HepG2 (cell line): Measurements from ENCODE around the gene SCGB1C1. TPM values are rescaled to one million over a fixed set of nuclear protein-coding genes. Genes with fewer than 3 reads are reported as not detected.

Experiments used
- AKAP8 ChIP-seq: sonication (generic); formaldehyde crosslinking; IDR thresholded peaks from 2 replicates; pipeline ENCODE4 v1.5.1; 2020; ENCODE audit warnings: mild to moderate bottlenecking, missing genetic modification reagents
- ATF4 ChIP-seq, 2 experiments: fragments of 450-650 bp in 1 of 2; sonication (generic) in 1 of 2; formaldehyde crosslinking; IDR thresholded peaks; 2 replicates each; pipeline versions ENCODE4 v1.5.0 to v1.8.0; 2020 to 2022; ENCODE audit warnings: mild to moderate bottlenecking in 1 of 2, missing genetic modification reagents in 1 of 2
- BRF2 ChIP-seq: sonication (generic); formaldehyde crosslinking; IDR thresholded peaks from 2 replicates; pipeline ENCODE4 v1.8.1; 2022; ENCODE audit warnings: mild to moderate bottlenecking, missing genetic modification reagents
- CBX5 ChIP-seq: sonication (generic); formaldehyde crosslinking; IDR thresholded peaks from 2 replicates; pipeline ENCODE4 v1.4.0; 2020; ENCODE audit warnings: missing genetic modification reagents, borderline replicate concordance
- E2F5 ChIP-seq: sonication (generic); formaldehyde crosslinking; conservative IDR thresholded peaks from 2 replicates; pipeline ENCODE4 v1.4.0; 2020; ENCODE audit warnings: missing genetic modification reagents
- FOXA1 ChIP-seq, 2 experiments: fragments of 450-650 bp in 1 of 2; sonication (generic) in 1 of 2; formaldehyde crosslinking in 1 of 2; IDR thresholded peaks; 2 replicates each; pipeline versions ENCODE4 v1.4.0 to v1.6.1; 2016 to 2020; ENCODE audit warnings: missing genetic modification reagents in 1 of 2
- GABPA ChIP-seq, 2 experiments: IDR thresholded peaks; 2 replicates each; pipeline ENCODE4 v1.6.1; 2011 to 2016; ENCODE audit warnings: low read depth in 2 of 2, low read length in 1 of 2, missing biosample characterization in 1 of 2, missing genetic modification characterization in 1 of 2
- GMEB2 ChIP-seq: IDR thresholded peaks from 2 replicates; pipeline ENCODE4 v1.6.1; 2016; ENCODE audit warnings: missing biosample characterization, missing genetic modification reagents, low read depth
- HMG20B ChIP-seq: conservative IDR thresholded peaks from 2 replicates; pipeline ENCODE4 v1.6.1; 2016; ENCODE audit warnings: missing genetic modification reagents, missing compliant biosample characterization
- MATR3 ChIP-seq: sonication (generic); formaldehyde crosslinking; IDR thresholded peaks from 2 replicates; pipeline ENCODE4 v1.4.0; 2020; ENCODE audit warnings: missing genetic modification reagents
- NAIF1 ChIP-seq: sonication (generic); formaldehyde crosslinking; IDR thresholded peaks from 2 replicates; pipeline ENCODE4 v1.5.0; 2020; ENCODE audit warnings: mild to moderate bottlenecking, missing genetic modification reagents, borderline replicate concordance
- RARG ChIP-seq: sonication (generic); formaldehyde crosslinking; IDR thresholded peaks from 2 replicates; pipeline ENCODE4 v1.4.0; 2020; ENCODE audit warnings: low read depth, mild to moderate bottlenecking, missing genetic modification reagents
- SMAD9 ChIP-seq: sonication (generic); formaldehyde crosslinking; IDR thresholded peaks from 2 replicates; pipeline ENCODE4 v1.5.1; 2020; ENCODE audit warnings: mild to moderate bottlenecking, missing genetic modification reagents
- SRSF4 ChIP-seq: fragments of 200-400 bp; formaldehyde crosslinking; IDR thresholded peaks from one replicate; pipeline ENCODE4 v1.6.1; 2018; ENCODE audit warnings: mild to moderate bottlenecking, low read depth, low read length, moderate library complexity; ENCODE audit not compliant: poor library complexity, severe bottlenecking
- TARDBP ChIP-seq: sonication (generic); formaldehyde crosslinking; IDR thresholded peaks from 2 replicates; pipeline ENCODE4 v1.8.0; 2022; ENCODE audit warnings: mild to moderate bottlenecking, missing genetic modification reagents
- TBX3 ChIP-seq: fragments of 450-650 bp; IDR thresholded peaks from 2 replicates; pipeline ENCODE4 v1.6.1; 2017; ENCODE audit warnings: antibody characterized with exemption, mild to moderate bottlenecking, inconsistent platforms, borderline replicate concordance
- TCF12 ChIP-seq, 2 experiments: fragments of 450-650 bp in 1 of 2; sonication (generic) in 1 of 2; formaldehyde crosslinking in 1 of 2; IDR thresholded peaks; 2 replicates each; pipeline versions ENCODE4 v1.6.1 to v1.8.0; 2017 to 2022; ENCODE audit warnings: antibody characterized with exemption in 1 of 2, mild to moderate bottlenecking in 1 of 2, missing genetic modification reagents in 1 of 2, moderate library complexity in 1 of 2
- ZBTB8A ChIP-seq: sonication (generic); formaldehyde crosslinking; IDR thresholded peaks from 2 replicates; pipeline ENCODE4 v1.4.0; 2020; ENCODE audit warnings: mild to moderate bottlenecking, low read depth, missing genetic modification reagents, borderline replicate concordance
- ZKSCAN1 ChIP-seq: fragments of 150-350 bp; IDR thresholded peaks from 2 replicates; pipeline ENCODE4 v1.6.1; 2014; ENCODE audit warnings: low read length
- ZNF12 ChIP-seq: sonication (generic); formaldehyde crosslinking; IDR thresholded peaks from 2 replicates; pipeline ENCODE4 v1.5.0; 2020; ENCODE audit warnings: missing genetic modification reagents
- ZNF331 ChIP-seq: sonication (generic); formaldehyde crosslinking; IDR thresholded peaks from 2 replicates; pipeline ENCODE4 v1.4.0; 2020; ENCODE audit warnings: missing genetic modification reagents
- ZNF580 ChIP-seq: IDR thresholded peaks from 2 replicates; pipeline ENCODE4 v1.6.1; 2016; ENCODE audit warnings: low read depth, borderline replicate concordance
- ZNF792 ChIP-seq: IDR thresholded peaks from 2 replicates; pipeline ENCODE4 v1.6.1; 2016
- polyA plus RNA-seq, 8 experiments: library from polyadenylated mRNA; depleted of rRNA in 3 of 8; stranded (reverse) in 7 of 8; unstranded in 1 of 8; fragments of >200 nt; fragmentation: Illumina TruSeq in 4 of 8; extraction: Trizol in 4 of 8; gene quantifications; 2 replicates each; pipeline versions ENCODE4 v1.2.1 to v1.2.3, GENCODE V29; 2011 to 2016; ENCODE audit warnings: low read depth in 4 of 8, missing spikeins in 1 of 8, mixed read lengths in 1 of 8; ENCODE audit not compliant: insufficient read depth in 1 of 8
- total RNA-seq, 5 experiments: library from RNA; depleted of rRNA; stranded (reverse); fragments of >200 nt; fragmentation: Illumina TruSeq; extraction: Trizol; gene quantifications; 2 replicates each; pipeline ENCODE4 v1.2.3, GENCODE V29; 2016; ENCODE audit warnings: low read depth in 1 of 5

The SCGB1C1 gene
- total and polyA plus RNA-seq, 2 of the 13 experiments (the other 11 are each of a cell fraction or from before 2014, with no cell fraction given), result not detected

GRCh38 chr11:236774-237767 is 44.2 kb downstream of the SCGB1C1 start, which contains the start of gene PSMD13 (continued):
- TF ChIP-seq FOXA1 (IDR thresholded peaks at IDR 0.05), result no peak
- TF ChIP-seq FOXA1 (CRISPR knock-in tag; IDR thresholded peaks at IDR 0.05), result no peak
- TF ChIP-seq ZNF580 (CRISPR knock-in tag), result peak; percentile 47
- TF ChIP-seq E2F5 (CRISPR knock-in tag), result no peak
- TF ChIP-seq ZBTB8A (CRISPR knock-in tag), result no peak
- no peak for TF ChIP-seq ZKSCAN1
- TF ChIP-seq SMAD9 (CRISPR knock-in tag), result no peak
- peak; percentile 34; the same call in 1 of the 2 replicates for TF ChIP-seq ZNF792 (CRISPR knock-in tag)
- no peak for TF ChIP-seq AKAP8 (CRISPR knock-in tag)
- TF ChIP-seq NAIF1, result no peak
- no peak for TF ChIP-seq ATF4 (CRISPR knock-in tag; IDR thresholded peaks at IDR 0.05)
- TF ChIP-seq MATR3 (CRISPR knock-in tag), result no peak
- peak; percentile 93 for TF ChIP-seq GABPA (IDR thresholded peaks at IDR 0.05; ENCODE audit: low read depth, low read length)
- TF ChIP-seq GABPA (CRISPR knock-in tag; IDR thresholded peaks at IDR 0.05; ENCODE audit: low read depth), result peak; percentile 88
- TF ChIP-seq SRSF4, result no peak
- TF ChIP-seq BRF2 (CRISPR knock-in tag), result peak; percentile 38; the same call in 1 of the 2 replicates
- TF ChIP-seq TARDBP (CRISPR knock-in tag), result peak; percentile 82
- TF ChIP-seq CBX5, result no peak
- no peak for TF ChIP-seq HMG20B (CRISPR knock-in tag)
- TF ChIP-seq RARG (CRISPR knock-in tag), result no peak
- TF ChIP-seq TBX3, result no peak
- TF ChIP-seq ZNF12 (CRISPR knock-in tag), result no peak
- TF ChIP-seq GMEB2 (CRISPR knock-in tag), result peak; percentile 56; the same call in 1 of the 2 replicates
- no peak for TF ChIP-seq TCF12 (IDR thresholded peaks at IDR 0.05)
- TF ChIP-seq TCF12 (CRISPR knock-in tag; IDR thresholded peaks at IDR 0.05), result no peak
- TF ChIP-seq ZNF331 (CRISPR knock-in tag), result 0 out of 2 replicates have a peak, but pooled peaks have one; percentile 10
